LNCAP (cell line): Measurements from ENCODE around the gene CTNS.

Experiments used
- TF ChIP-seq, protein P1 (sequence below): fragments of 450-650 bp; IDR thresholded peaks from 2 replicates; pipeline ENCODE4 v1.5.1; 2017; ENCODE audit warnings: mild to moderate bottlenecking

The CTNS gene

DNA sequence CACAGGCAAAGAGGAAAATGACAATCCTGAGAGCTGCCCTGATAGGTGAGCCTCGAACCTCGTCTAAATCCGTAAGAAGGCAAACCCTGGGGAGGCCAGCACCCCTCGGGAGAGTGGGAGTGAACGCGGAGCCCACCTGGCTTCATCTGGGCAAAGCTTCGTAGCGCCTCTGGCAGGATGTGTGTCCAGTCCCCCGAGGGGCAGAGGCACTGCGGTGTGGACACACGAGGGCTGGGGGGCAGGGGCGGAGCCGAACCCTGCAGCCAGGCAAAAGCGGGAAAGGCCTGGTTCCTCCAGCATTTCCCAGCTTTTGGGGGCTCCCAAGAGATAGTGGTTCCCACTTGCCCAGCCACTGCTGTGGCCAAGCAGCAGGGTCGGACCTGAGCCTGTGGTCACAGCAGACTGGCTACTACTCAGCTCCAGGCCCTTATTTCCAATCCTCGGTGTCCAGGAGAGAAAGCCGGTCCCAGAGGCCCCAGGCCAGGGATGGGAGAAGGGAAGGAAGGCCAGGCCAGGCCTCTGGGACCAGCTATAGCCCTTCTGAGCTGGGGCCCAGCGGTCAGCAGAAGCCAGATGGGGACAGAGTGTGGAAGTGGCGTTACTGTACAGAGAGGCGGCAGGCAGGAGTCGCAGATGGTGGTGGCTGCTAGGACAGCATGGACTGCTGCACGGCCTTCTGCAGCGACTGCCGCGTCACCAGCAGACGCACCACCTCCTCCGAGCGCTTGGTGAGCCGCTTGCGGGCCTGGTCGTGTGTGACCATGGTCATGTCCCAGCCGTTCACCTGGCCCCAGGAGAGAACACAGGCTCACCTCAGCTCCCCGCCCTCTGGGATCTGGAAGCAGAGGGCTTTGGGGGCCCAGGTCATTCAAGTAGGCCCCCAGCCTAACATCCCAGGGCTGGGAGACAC is 26.8 kb downstream of the CTNS start:
- TF ChIP-seq, protein P1, sequence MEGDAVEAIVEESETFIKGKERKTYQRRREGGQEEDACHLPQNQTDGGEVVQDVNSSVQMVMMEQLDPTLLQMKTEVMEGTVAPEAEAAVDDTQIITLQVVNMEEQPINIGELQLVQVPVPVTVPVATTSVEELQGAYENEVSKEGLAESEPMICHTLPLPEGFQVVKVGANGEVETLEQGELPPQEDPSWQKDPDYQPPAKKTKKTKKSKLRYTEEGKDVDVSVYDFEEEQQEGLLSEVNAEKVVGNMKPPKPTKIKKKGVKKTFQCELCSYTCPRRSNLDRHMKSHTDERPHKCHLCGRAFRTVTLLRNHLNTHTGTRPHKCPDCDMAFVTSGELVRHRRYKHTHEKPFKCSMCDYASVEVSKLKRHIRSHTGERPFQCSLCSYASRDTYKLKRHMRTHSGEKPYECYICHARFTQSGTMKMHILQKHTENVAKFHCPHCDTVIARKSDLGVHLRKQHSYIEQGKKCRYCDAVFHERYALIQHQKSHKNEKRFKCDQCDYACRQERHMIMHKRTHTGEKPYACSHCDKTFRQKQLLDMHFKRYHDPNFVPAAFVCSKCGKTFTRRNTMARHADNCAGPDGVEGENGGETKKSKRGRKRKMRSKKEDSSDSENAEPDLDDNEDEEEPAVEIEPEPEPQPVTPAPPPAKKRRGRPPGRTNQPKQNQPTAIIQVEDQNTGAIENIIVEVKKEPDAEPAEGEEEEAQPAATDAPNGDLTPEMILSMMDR = no peak

DNA sequence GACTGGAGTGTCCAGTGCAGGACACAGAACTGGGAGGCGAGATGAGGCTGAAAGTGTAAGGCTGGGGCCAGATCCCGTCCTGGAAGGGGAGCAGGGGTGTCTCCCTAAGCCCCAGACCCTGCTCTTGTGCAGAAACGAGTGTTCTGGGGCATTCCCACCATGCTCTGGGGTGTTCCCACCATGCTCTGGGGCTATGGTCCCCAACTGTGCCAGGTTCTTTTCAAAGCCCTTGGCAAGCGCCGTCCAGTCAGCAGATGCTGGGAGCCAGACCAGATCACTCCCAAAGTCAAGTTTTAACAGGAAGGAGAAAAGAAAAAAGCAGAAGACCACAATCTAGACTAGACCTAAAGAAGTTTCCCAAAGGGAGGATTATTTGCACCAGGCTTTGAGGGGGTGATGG is 29.3 kb downstream of the CTNS start:
- TF ChIP-seq, protein P1 = no peak

GRCh38 chr17:3666516-3666915 is 30.0 kb downstream of the CTNS start:
- TF ChIP-seq, protein P1 = no peak

DNA sequence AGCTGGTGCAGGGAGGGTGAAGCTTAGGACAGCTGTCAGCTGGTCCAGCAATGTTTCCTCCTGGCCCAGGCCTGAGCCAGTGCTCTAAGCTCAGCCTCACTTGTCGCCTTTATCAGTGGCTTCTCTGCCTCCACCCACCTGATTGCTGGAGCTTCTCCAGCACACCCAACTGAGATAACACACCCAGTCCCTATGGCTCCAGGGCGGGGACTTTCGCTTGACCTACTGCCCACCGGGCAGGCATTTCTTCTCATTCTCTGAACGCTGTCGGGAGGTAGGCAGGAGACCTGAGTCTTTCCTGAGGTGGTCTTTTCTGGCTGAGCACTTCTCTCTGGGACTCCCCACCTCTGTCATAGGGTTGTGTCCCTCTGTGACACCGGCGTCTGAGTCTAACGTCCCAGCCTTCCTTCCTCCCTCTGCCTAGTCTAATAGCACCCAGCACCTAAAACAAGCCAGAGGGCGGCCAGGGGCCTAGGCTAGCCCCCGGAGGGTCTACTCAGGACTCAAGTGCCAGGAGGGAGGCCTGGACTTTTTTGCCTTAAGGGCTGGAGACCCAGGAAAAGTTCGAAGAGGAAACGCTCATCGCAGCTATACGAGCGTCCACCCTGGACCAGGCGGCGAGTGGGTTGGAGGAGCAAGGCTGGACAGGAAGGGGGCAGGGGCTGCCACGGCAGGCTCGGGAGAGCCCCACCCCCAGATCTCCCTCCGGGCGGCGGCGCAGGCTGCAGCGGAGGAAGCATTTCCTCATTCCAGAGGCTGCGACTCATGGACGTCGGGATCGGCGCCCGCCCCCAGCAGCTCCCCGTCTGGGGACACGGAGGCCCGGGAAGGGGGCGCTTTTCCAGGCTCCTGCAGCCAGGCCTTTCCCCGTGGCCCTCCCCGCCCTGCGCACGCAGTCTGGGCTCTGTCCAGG is 31.1 kb downstream of the CTNS start:
- TF ChIP-seq, protein P1 = no peak

GRCh38 chr17:3668279-3669084 is 31.9 kb downstream of the CTNS start, which contains the start of the genes EMC6 and TAX1BP3:
EMC6 (plus strand) TSS chr17:3668812; CDS start chr17:3669147, 335 bp downstream.
TAX1BP3 (minus strand) TSS chr17:3668578; CDS start chr17:3668526, 52 bp downstream.
- TF ChIP-seq, protein P1 = no peak

GRCh38 chr17:3669085-3669347 is 32.5 kb downstream of the CTNS start:
- TF ChIP-seq, protein P1 = no peak

DNA sequence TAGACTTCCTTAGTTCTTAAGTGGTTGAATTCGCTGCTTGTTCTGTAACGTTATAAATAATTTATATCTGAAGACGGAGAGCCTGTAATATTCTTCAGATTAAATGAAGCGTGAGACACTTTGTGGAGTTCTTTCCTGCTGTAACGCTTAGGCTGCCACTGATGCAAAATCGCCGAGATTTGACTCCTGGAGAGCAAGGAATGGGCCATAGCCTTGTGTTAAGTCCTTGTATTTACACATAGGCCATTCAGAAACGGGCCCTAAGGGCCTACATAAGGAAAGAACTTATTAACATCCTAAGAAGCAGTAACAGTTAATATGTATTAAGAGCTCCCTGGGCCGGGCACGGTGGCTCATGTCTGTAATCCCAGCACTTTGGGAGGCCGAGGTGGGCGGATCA is 33.0 kb downstream of the CTNS start:
- TF ChIP-seq, protein P1 = no peak
